ENCODE data around the gene DAND5.

Gene DAND5

GRCh38 chr19:12969292-12969988, at the start of gene DAND5:
Gene DAND5 (plus strand): TSS chr19:12969576. CDS start chr19:12969661, 85 bp downstream.
- in situ Hi-C loops (cut with MboI; ENCODE audit: low sequenced_read_pairs, unreplicated experiment), result no loop called here
- DNase-seq (ENCODE audit: low spot score), result no peak
- TF ChIP-seq CTCF (IDR thresholded peaks at IDR 0.05; ENCODE audit: borderline replicate concordance, control extremely low read depth, extremely low read depth, insufficient read depth, missing control alignments), result no peak

GRCh38 chr19:12921047-12921446, 48.3 kb upstream of the DAND5 start:
- in situ Hi-C loops (cut with MboI; ENCODE audit: low sequenced_read_pairs, unreplicated experiment), result no loop called here
- DNase-seq (ENCODE audit: low spot score), result no peak
- no peak for TF ChIP-seq CTCF (IDR thresholded peaks at IDR 0.05; ENCODE audit: borderline replicate concordance, control extremely low read depth, extremely low read depth, insufficient read depth, missing control alignments)

GRCh38 chr19:12922959-12923358, 46.4 kb upstream of the DAND5 start:
- TF ChIP-seq CTCF (IDR thresholded peaks at IDR 0.05; ENCODE audit: borderline replicate concordance, control extremely low read depth, extremely low read depth, insufficient read depth, missing control alignments), result no peak
- DNase-seq (ENCODE audit: low spot score), result no peak
- in situ Hi-C loops (cut with MboI; ENCODE audit: low sequenced_read_pairs, unreplicated experiment), result no loop called here

- TF ChIP-seq CTCF (IDR thresholded peaks at IDR 0.05; ENCODE audit: borderline replicate concordance, control extremely low read depth, extremely low read depth, insufficient read depth, missing control alignments), result no peak
- no peak for DNase-seq (ENCODE audit: low spot score)
- in situ Hi-C loops (cut with MboI; ENCODE audit: low sequenced_read_pairs, unreplicated experiment), result no loop called here
These were observed 44.6 kb upstream of the DAND5 start for GRCh38 chr19:12924621-12925310.

GRCh38 chr19:12930002-12930645, 39.3 kb upstream of the DAND5 start:
- in situ Hi-C loops (cut with MboI; ENCODE audit: low sequenced_read_pairs, unreplicated experiment), result no loop called here
- TF ChIP-seq CTCF (IDR thresholded peaks at IDR 0.05; ENCODE audit: borderline replicate concordance, control extremely low read depth, extremely low read depth, insufficient read depth, missing control alignments), result no peak
- no peak for DNase-seq (ENCODE audit: low spot score)

- DNase-seq (ENCODE audit: low spot score), result no peak
- no peak for TF ChIP-seq CTCF (IDR thresholded peaks at IDR 0.05; ENCODE audit: borderline replicate concordance, control extremely low read depth, extremely low read depth, insufficient read depth, missing control alignments)
- in situ Hi-C loops (cut with MboI; ENCODE audit: low sequenced_read_pairs, unreplicated experiment), result no loop called here
These were observed 36.7 kb upstream of the DAND5 start for GRCh38 chr19:12932392-12933286.

Measured in GM13976 (cell line).